Ectodermal cell (in vitro differentiated cells): ENCODE measurements around the gene CCDC134. TPM values are rescaled to one million over a fixed set of nuclear protein-coding genes. Genes with fewer than 3 reads are reported as not detected.

Experiments
- H3K27ac ChIP-seq: 2 replicates; pipeline ENCODE4 v1.7.0; 2013; ENCODE audit warnings: mild to moderate bottlenecking, low read depth, low read length; ENCODE audit not compliant: insufficient read depth, poor library complexity, severe bottlenecking
- H3K27me3 ChIP-seq: 2 replicates; pipeline ENCODE4 v1.7.0; 2013; ENCODE audit warnings: mild to moderate bottlenecking, low read length; ENCODE audit not compliant: insufficient read depth, control insufficient read depth, poor library complexity, severe bottlenecking
- H3K36me3 ChIP-seq: one replicate; pipeline ENCODE4 v1.7.0; 2013; ENCODE audit warnings: low read length; ENCODE audit not compliant: control insufficient read depth, insufficient read depth
- H3K4me1 ChIP-seq: one replicate; pipeline ENCODE4 v1.7.0; 2013; ENCODE audit warnings: low read length; ENCODE audit not compliant: control insufficient read depth, insufficient read depth
- H3K4me3 ChIP-seq: 2 replicates; pipeline ENCODE4 v1.7.0; 2013; ENCODE audit warnings: low read depth, low read length, control low read depth; ENCODE audit not compliant: insufficient read depth
- H3K9me3 ChIP-seq: 2 replicates; pipeline ENCODE4 v1.7.0; 2013; ENCODE audit warnings: mild to moderate bottlenecking, low read length, moderate library complexity; ENCODE audit not compliant: control insufficient read depth
- whole genome bisulfite sequencing, 2 experiments: methylation state at CpG; one replicate each; pipeline ENCODE4 v1.1.7; 2013; ENCODE audit warnings: missing lambda C conversion rate in 2 of 2; 5-methylcytosine and 5-hydroxymethylcytosine counted together
- polyA plus RNA-seq, 4 experiments: library from polyadenylated mRNA; stranded (reverse); fragments of 50-300 nt; gene quantifications; one replicate each; pipeline ENCODE4 v1.2.3, GENCODE V29; 2013

Gene CCDC134
- 10.0 TPM for polyA plus RNA-seq (2013, experiment 1 of 4)
- polyA plus RNA-seq (2013, experiment 2 of 4): 8.6 TPM
- polyA plus RNA-seq (2013, experiment 3 of 4): 7.2 TPM
- polyA plus RNA-seq (2013, experiment 4 of 4): 8.2 TPM

- Histone ChIP-seq H3K4me3 (peak within 1 kb of the TSS; percentile 90), H3K36me3 (no peaks in the 10 kb centered on the region), H3K9me3 (no peaks in the 10 kb centered on the region), H3K27ac (no peak within 1 kb of the TSS), H3K4me1 (peaks cover 16% of the 10 kb centered on the region), H3K27me3 (peaks cover 6% of the 10 kb centered on the region)
- 1 to 3% methylated on average over 52 of the region's 52 CpGs for whole genome bisulfite sequencing, 2 experiments
Measured at GRCh38 chr22:41800348-41801146, at the start of gene CCDC134. Gene CCDC134, plus strand, starts transcription at chr22:41800679. Its CDS starts 8,212 bp downstream, at chr22:41808891.

GRCh38 chr22:41752011-41752970 lies 48.2 kb upstream of the CCDC134 start:
- 89 to 95% methylated on average over 5 of the region's 5 CpGs for WGBS, 2 experiments
- Histone ChIP-seq H3K4me1 (no peaks in the 10 kb centered on the region), H3K27me3 (no peaks in the 10 kb centered on the region), H3K27ac (no peak overlapping the region), H3K4me3 (no peak overlapping the region), H3K36me3 (no peaks in the 10 kb centered on the region), H3K9me3 (no peaks in the 10 kb centered on the region)

GRCh38 chr22:41753984-41754383 lies 46.5 kb upstream of the CCDC134 start:
- 45 to 48% methylated on average over 2 of the region's 2 CpGs for WGBS, 2 experiments
- Histone ChIP-seq H3K4me3 (no peak overlapping the region), H3K4me1 (no peaks in the 10 kb centered on the region)

GRCh38 chr22:41757502-41757901 lies 43.0 kb upstream of the CCDC134 start:
- H3K9me3 ChIP-seq: no peaks in the 10 kb centered on the region
- WGBS, 2 experiments: 93 to 99% methylated on average over 5 of the region's 5 CpGs

More at GRCh38 chr22:41753984-41754383, 46.5 kb upstream of the CCDC134 start:
- H3K9me3 ChIP-seq: no peaks in the 10 kb centered on the region
- no peaks in the 10 kb centered on the region for H3K27me3 ChIP-seq
- no peak overlapping the region for H3K27ac ChIP-seq
- H3K36me3 ChIP-seq: no peaks in the 10 kb centered on the region

GRCh38 chr22:41758231-41758630 lies 42.2 kb upstream of the CCDC134 start:
- 76 to 87% methylated on average over 2 of the region's 2 CpGs for WGBS, 2 experiments
- no peaks in the 10 kb centered on the region for H3K9me3 ChIP-seq
- no peaks in the 10 kb centered on the region for H3K4me1 ChIP-seq

More at GRCh38 chr22:41757502-41757901, 43.0 kb upstream of the CCDC134 start:
- Histone ChIP-seq H3K4me3 (no peak overlapping the region), H3K27ac (no peak overlapping the region), H3K4me1 (no peaks in the 10 kb centered on the region), H3K36me3 (no peaks in the 10 kb centered on the region), H3K27me3 (no peaks in the 10 kb centered on the region)

GRCh38 chr22:41762980-41763779 lies 37.3 kb upstream of the CCDC134 start:
- WGBS, 2 experiments: 54 to 57% methylated on average over 14 of the region's 14 CpGs
- no peak overlapping the region for H3K4me3 ChIP-seq
- no peaks in the 10 kb centered on the region for H3K27me3 ChIP-seq
- H3K4me1 ChIP-seq: no peaks in the 10 kb centered on the region
- no peaks in the 10 kb centered on the region for H3K36me3 ChIP-seq
- no peaks in the 10 kb centered on the region for H3K9me3 ChIP-seq
- no peak overlapping the region for H3K27ac ChIP-seq

More at GRCh38 chr22:41758231-41758630, 42.2 kb upstream of the CCDC134 start:
- Histone ChIP-seq H3K4me3 (no peak overlapping the region), H3K27ac (no peak overlapping the region), H3K36me3 (no peaks in the 10 kb centered on the region), H3K27me3 (no peaks in the 10 kb centered on the region)

- no peak overlapping the region for H3K27ac ChIP-seq
Measured at GRCh38 chr22:41766476-41766875, 34.0 kb upstream of the CCDC134 start.

GRCh38 chr22:41768430-41768829 lies 32.0 kb upstream of the CCDC134 start:
- Histone ChIP-seq H3K27me3 (no peaks in the 10 kb centered on the region), H3K4me3 (no peak overlapping the region), H3K27ac (no peak overlapping the region), H3K4me1 (no peaks in the 10 kb centered on the region), H3K36me3 (no peaks in the 10 kb centered on the region), H3K9me3 (no peaks in the 10 kb centered on the region)
- WGBS, 2 experiments: 71 to 80% methylated on average over 1 to 2 of the region's 2 CpGs

More at GRCh38 chr22:41766476-41766875, 34.0 kb upstream of the CCDC134 start:
- H3K27me3 ChIP-seq: no peaks in the 10 kb centered on the region
- WGBS, 2 experiments: 90% methylated on average over 4 of the region's 5 CpGs
- H3K9me3 ChIP-seq: no peaks in the 10 kb centered on the region
- H3K4me3 ChIP-seq: no peak overlapping the region
- no peaks in the 10 kb centered on the region for H3K4me1 ChIP-seq
- H3K36me3 ChIP-seq: no peaks in the 10 kb centered on the region

GRCh38 chr22:41770715-41771468 lies 29.6 kb upstream of the CCDC134 start:
- WGBS, 2 experiments: 88 to 92% methylated on average over 5 of the region's 5 CpGs

More at GRCh38 chr22:41770715-41771468, 29.6 kb upstream of the CCDC134 start:
- H3K4me1 ChIP-seq: no peaks in the 10 kb centered on the region
- no peak overlapping the region for H3K27ac ChIP-seq
- no peak overlapping the region for H3K4me3 ChIP-seq
- no peaks in the 10 kb centered on the region for H3K27me3 ChIP-seq
- no peaks in the 10 kb centered on the region for H3K9me3 ChIP-seq
- H3K36me3 ChIP-seq: no peaks in the 10 kb centered on the region
